ENCODE measurements around the gene ADAMTS17.
"Not testable (repeated sequence)": the region's sequence is repeated elsewhere in the genome, so short reads cannot be mapped to it uniquely, and the experiment has no call there.

Gene ADAMTS17

GRCh38 chr15:100349321-100349695 is 7.5 kb upstream of the ADAMTS17 start:
- Histone ChIP-seq H3K36me3 (ENCODE audit: insufficient read depth, low read length) (no peaks in the 10 kb centered on the region), H3K4me1 (ENCODE audit: insufficient read depth, low read length) (no peaks in the 10 kb centered on the region), H3K9ac (ENCODE audit: low read depth, low read length) (peak overlapping the region; percentile 86; the same call in 1 of the 2 replicates), H3K9me3 (ENCODE audit: control insufficient read depth, insufficient read depth, low read length) (no peaks in the 10 kb centered on the region)

- Histone ChIP-seq H3K9me3 (ENCODE audit: control insufficient read depth, insufficient read depth, low read length) (no peaks in the 10 kb centered on the region), H3K9ac (ENCODE audit: low read depth, low read length) (no peak overlapping the region), H3K36me3 (ENCODE audit: insufficient read depth, low read length) (no peaks in the 10 kb centered on the region), H3K4me1 (ENCODE audit: insufficient read depth, low read length) (no peaks in the 10 kb centered on the region)
These were observed 6.8 kb upstream of the ADAMTS17 start for GRCh38 chr15:100348578-100348977.

- Histone ChIP-seq H3K9me3 (ENCODE audit: control insufficient read depth, insufficient read depth, low read length) (no peaks in the 10 kb centered on the region), H3K36me3 (ENCODE audit: insufficient read depth, low read length) (no peaks in the 10 kb centered on the region), H3K9ac (ENCODE audit: low read depth, low read length) (no peak overlapping the region), H3K4me1 (ENCODE audit: insufficient read depth, low read length) (no peaks in the 10 kb centered on the region)
These were observed 5.2 kb upstream of the ADAMTS17 start for GRCh38 chr15:100346866-100347512.

GRCh38 chr15:100345438-100345837 is 3.7 kb upstream of the ADAMTS17 start:
- no peaks in the 10 kb centered on the region for H3K4me1 ChIP-seq (ENCODE audit: insufficient read depth, low read length)
- H3K9ac ChIP-seq (ENCODE audit: low read depth, low read length) = no peak overlapping the region
- no peaks in the 10 kb centered on the region for H3K36me3 ChIP-seq (ENCODE audit: insufficient read depth, low read length)
- no peaks in the 10 kb centered on the region for H3K9me3 ChIP-seq (ENCODE audit: control insufficient read depth, insufficient read depth, low read length)

GRCh38 chr15:100343251-100343650 is 1.5 kb upstream of the ADAMTS17 start:
- no peaks in the 10 kb centered on the region for H3K36me3 ChIP-seq (ENCODE audit: insufficient read depth, low read length)
- no peak overlapping the region for H3K9ac ChIP-seq (ENCODE audit: low read depth, low read length)
- no peaks in the 10 kb centered on the region for H3K9me3 ChIP-seq (ENCODE audit: control insufficient read depth, insufficient read depth, low read length)
- no peaks in the 10 kb centered on the region for H3K4me1 ChIP-seq (ENCODE audit: insufficient read depth, low read length)

GRCh38 chr15:100341239-100341749 is 481 bp downstream of the ADAMTS17 start:
- no peaks in the 10 kb centered on the region for H3K36me3 ChIP-seq (ENCODE audit: insufficient read depth, low read length)
- peak overlapping the region; percentile 64; the same call in 1 of the 2 replicates for H3K9ac ChIP-seq (ENCODE audit: low read depth, low read length)
- H3K4me1 ChIP-seq (ENCODE audit: insufficient read depth, low read length) = no peaks in the 10 kb centered on the region
- no peaks in the 10 kb centered on the region for H3K9me3 ChIP-seq (ENCODE audit: control insufficient read depth, insufficient read depth, low read length)

GRCh38 chr15:100340721-100341238 is 995 bp downstream of the ADAMTS17 start:
- H3K9ac ChIP-seq (ENCODE audit: low read depth, low read length) = peak overlapping the region; percentile 33; the same call in 1 of the 2 replicates
- no peaks in the 10 kb centered on the region for H3K9me3 ChIP-seq (ENCODE audit: control insufficient read depth, insufficient read depth, low read length)
- H3K4me1 ChIP-seq (ENCODE audit: insufficient read depth, low read length) = no peaks in the 10 kb centered on the region

GRCh38 chr15:100339999-100340398 is 1.8 kb downstream of the ADAMTS17 start:
- no peaks in the 10 kb centered on the region for H3K9me3 ChIP-seq (ENCODE audit: control insufficient read depth, insufficient read depth, low read length)
- H3K9ac ChIP-seq (ENCODE audit: low read depth, low read length) = no peak overlapping the region
- H3K36me3 ChIP-seq (ENCODE audit: insufficient read depth, low read length) = no peaks in the 10 kb centered on the region
- H3K4me1 ChIP-seq (ENCODE audit: insufficient read depth, low read length) = no peaks in the 10 kb centered on the region

More at GRCh38 chr15:100340721-100341238, 995 bp downstream of the ADAMTS17 start:
- H3K36me3 ChIP-seq (ENCODE audit: insufficient read depth, low read length) = no peaks in the 10 kb centered on the region

GRCh38 chr15:100339451-100339850 is 2.3 kb downstream of the ADAMTS17 start:
- not testable (repeated sequence) for H3K4me1 ChIP-seq (ENCODE audit: insufficient read depth, low read length); H3K36me3 ChIP-seq (ENCODE audit: insufficient read depth, low read length); H3K9ac ChIP-seq (ENCODE audit: low read depth, low read length); H3K9me3 ChIP-seq (ENCODE audit: control insufficient read depth, insufficient read depth, low read length)

- no peaks in the 10 kb centered on the region for H3K9me3 ChIP-seq (ENCODE audit: control insufficient read depth, insufficient read depth, low read length)
- H3K9ac ChIP-seq (ENCODE audit: low read depth, low read length) = no peak overlapping the region
These were observed 2.8 kb downstream of the ADAMTS17 start for GRCh38 chr15:100338971-100339444.

GRCh38 chr15:100338247-100338646 is 3.5 kb downstream of the ADAMTS17 start:
- no peaks in the 10 kb centered on the region for H3K9me3 ChIP-seq (ENCODE audit: control insufficient read depth, insufficient read depth, low read length)

More at GRCh38 chr15:100338971-100339444, 2.8 kb downstream of the ADAMTS17 start:
- no peaks in the 10 kb centered on the region for H3K36me3 ChIP-seq (ENCODE audit: insufficient read depth, low read length)
- no peaks in the 10 kb centered on the region for H3K4me1 ChIP-seq (ENCODE audit: insufficient read depth, low read length)

GRCh38 chr15:100337096-100338044 is 4.4 kb downstream of the ADAMTS17 start:
- Histone ChIP-seq H3K4me1 (ENCODE audit: insufficient read depth, low read length) (no peaks in the 10 kb centered on the region), H3K36me3 (ENCODE audit: insufficient read depth, low read length) (no peaks in the 10 kb centered on the region), H3K9me3 (ENCODE audit: control insufficient read depth, insufficient read depth, low read length) (no peaks in the 10 kb centered on the region), H3K9ac (ENCODE audit: low read depth, low read length) (no peak overlapping the region)

More at GRCh38 chr15:100338247-100338646, 3.5 kb downstream of the ADAMTS17 start:
- Histone ChIP-seq H3K36me3 (ENCODE audit: insufficient read depth, low read length) (no peaks in the 10 kb centered on the region), H3K9ac (ENCODE audit: low read depth, low read length) (no peak overlapping the region), H3K4me1 (ENCODE audit: insufficient read depth, low read length) (no peaks in the 10 kb centered on the region)

- no peaks in the 10 kb centered on the region for H3K36me3 ChIP-seq (ENCODE audit: insufficient read depth, low read length)
- no peaks in the 10 kb centered on the region for H3K4me1 ChIP-seq (ENCODE audit: insufficient read depth, low read length)
- no peak overlapping the region for H3K9ac ChIP-seq (ENCODE audit: low read depth, low read length)
- no peaks in the 10 kb centered on the region for H3K9me3 ChIP-seq (ENCODE audit: control insufficient read depth, insufficient read depth, low read length)
These were observed 5.7 kb downstream of the ADAMTS17 start for GRCh38 chr15:100336061-100336460.

- no peak overlapping the region for H3K9ac ChIP-seq (ENCODE audit: low read depth, low read length)
- H3K4me1 ChIP-seq (ENCODE audit: insufficient read depth, low read length) = no peaks in the 10 kb centered on the region
- no peaks in the 10 kb centered on the region for H3K36me3 ChIP-seq (ENCODE audit: insufficient read depth, low read length)
- H3K9me3 ChIP-seq (ENCODE audit: control insufficient read depth, insufficient read depth, low read length) = no peaks in the 10 kb centered on the region
These were observed 6.3 kb downstream of the ADAMTS17 start for GRCh38 chr15:100335335-100335999.

Measured in ES-I3 (cell line).